ENCODE data around the gene NRG2.

NRG2 gene

GRCh38 chr5:139882961-139883539 is 160.0 kb downstream of the NRG2 start:
- peak in 1 of 56 donors; percentile 22 for DNase-seq

GRCh38 chr5:139882316-139882715 is 160.8 kb downstream of the NRG2 start:
- no peak for DNase-seq

GRCh38 chr5:139881143-139881733 is 161.9 kb downstream of the NRG2 start:
- no peak for DNase-seq

- no peak for DNase-seq
Observed at GRCh38 chr5:139880416-139881142, 162.5 kb downstream of the NRG2 start.

- peak in 3 of 56 donors; percentile 5 to 39 (median 7) for DNase-seq
Observed at GRCh38 chr5:139878093-139878492, 165.0 kb downstream of the NRG2 start.

GRCh38 chr5:139877129-139877597 is 165.9 kb downstream of the NRG2 start:
- no peak for DNase-seq

- no peak for DNase-seq
Observed at GRCh38 chr5:139875957-139876356, 167.1 kb downstream of the NRG2 start.

GRCh38 chr5:139872851-139873794 is 170.0 kb downstream of the NRG2 start:
- DNase-seq, result no peak

- no peak for DNase-seq
Observed at GRCh38 chr5:139872052-139872766, 170.9 kb downstream of the NRG2 start.

- no peak for DNase-seq
Observed at GRCh38 chr5:139871614-139872013, 171.5 kb downstream of the NRG2 start.

GRCh38 chr5:139870677-139871076 is 172.4 kb downstream of the NRG2 start:
- no peak for DNase-seq

GRCh38 chr5:139869042-139869790 is 173.9 kb downstream of the NRG2 start:
- peak in 6 of 56 donors; percentile 9 to 30 (median 22) for DNase-seq

- no peak for DNase-seq
Observed at GRCh38 chr5:139867581-139867980, 175.5 kb downstream of the NRG2 start.

- no peak for DNase-seq
Observed at GRCh38 chr5:139867109-139867508, 176.0 kb downstream of the NRG2 start.

GRCh38 chr5:139864716-139865483 is 178.2 kb downstream of the NRG2 start:
- DNase-seq, result no peak

- DNase-seq, result peak in 49 of 56 donors; percentile 9 to 83 (median 44)
Observed at GRCh38 chr5:139863855-139864558, 179.1 kb downstream of the NRG2 start.

GRCh38 chr5:139863361-139863760 is 179.7 kb downstream of the NRG2 start:
- peak in 53 of 56 donors; percentile 13 to 89 (median 62) for DNase-seq

- DNase-seq, result no peak
Observed at GRCh38 chr5:139862803-139863202, 180.3 kb downstream of the NRG2 start.
